NT2/D1 (cell line): ENCODE measurements around the gene TOX3.

Experiments used
- SUZ12 ChIP-seq: IDR thresholded peaks from 2 replicates; pipeline ENCODE4 v1.6.1; 2011; ENCODE audit not compliant: insufficient read length, insufficient read depth; ENCODE audit errors: extremely low read depth
- ZNF274 ChIP-seq: IDR thresholded peaks from 2 replicates; pipeline ENCODE4 v1.6.1; 2011; ENCODE audit warnings: mild to moderate bottlenecking, low read depth, low read length

- TF ChIP-seq SUZ12 (no peak), ZNF274 (no peak)
Observed at GRCh38 chr16:52500963-52501362, 46.0 kb downstream of the TOX3 start.
